UCSD-AML1 (cell line): ENCODE results near the gene KRTAP10-1.

Experiments
- DNase-seq: peaks from one replicate; lab custom pipeline; 2025; ENCODE audit not compliant: unreplicated experiment; lab: John Stamatoyannopoulos, UW

The KRTAP10-1 gene

DNA sequence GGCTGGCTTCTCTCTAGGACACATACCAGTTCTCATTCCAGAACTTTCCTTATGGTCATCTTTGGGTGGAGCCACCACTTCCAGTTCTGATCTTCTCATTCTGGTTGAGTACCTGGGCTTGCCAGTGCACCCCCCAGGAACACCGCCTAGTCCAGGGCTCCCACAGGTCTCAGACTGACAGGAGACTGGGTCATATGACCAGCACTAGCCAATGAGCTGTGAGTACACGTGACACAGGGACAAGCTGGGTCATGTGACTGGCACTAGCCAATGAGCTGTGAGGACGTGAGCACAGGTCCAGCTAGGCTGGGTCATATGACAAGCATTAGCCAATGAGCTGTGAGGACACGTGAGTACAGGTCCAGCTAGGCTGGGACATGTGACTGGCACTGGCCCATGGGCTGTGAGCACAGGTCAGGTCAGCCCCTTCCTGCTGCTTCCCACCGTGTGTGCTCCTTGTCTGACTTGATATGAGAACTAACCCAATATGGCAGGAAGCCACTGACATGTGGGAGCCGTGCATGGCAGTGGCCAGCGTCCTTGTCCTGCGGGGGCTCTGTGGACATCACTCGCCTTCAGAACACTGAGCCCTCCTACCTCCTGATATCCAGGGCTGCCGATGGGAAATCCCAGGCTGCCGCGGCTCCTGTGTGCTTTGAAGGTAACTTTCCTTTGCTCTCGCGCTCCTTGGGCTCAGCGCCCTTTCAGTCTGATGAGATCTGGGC, 22.7 kb downstream of the KRTAP10-1 start:
- DNase-seq, result peak; percentile 51

GRCh38 chr21:44516828-44517174, 23.2 kb downstream of the KRTAP10-1 start:
- DNase-seq, result no peak

DNA sequence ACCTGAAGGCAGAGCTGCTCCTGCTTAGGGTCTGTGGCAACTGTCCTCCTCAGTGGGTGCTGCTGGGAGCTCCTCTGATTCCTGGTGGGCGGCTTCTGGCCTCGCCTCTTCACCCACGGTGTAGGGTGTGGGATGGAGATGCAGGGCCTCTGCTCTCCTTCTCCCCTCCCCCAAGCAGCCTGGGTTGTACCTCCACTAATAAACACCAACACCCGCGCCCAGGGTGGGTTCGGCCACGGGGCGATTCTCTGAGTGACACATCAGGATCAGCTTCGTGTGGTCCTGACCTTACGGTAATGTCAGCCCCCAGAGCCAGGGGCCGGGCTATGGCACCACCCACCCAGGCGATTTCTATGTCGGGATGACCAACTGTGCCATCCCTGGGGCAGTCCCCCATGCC, 23.7 kb downstream of the KRTAP10-1 start:
- no peak for DNase-seq

DNA sequence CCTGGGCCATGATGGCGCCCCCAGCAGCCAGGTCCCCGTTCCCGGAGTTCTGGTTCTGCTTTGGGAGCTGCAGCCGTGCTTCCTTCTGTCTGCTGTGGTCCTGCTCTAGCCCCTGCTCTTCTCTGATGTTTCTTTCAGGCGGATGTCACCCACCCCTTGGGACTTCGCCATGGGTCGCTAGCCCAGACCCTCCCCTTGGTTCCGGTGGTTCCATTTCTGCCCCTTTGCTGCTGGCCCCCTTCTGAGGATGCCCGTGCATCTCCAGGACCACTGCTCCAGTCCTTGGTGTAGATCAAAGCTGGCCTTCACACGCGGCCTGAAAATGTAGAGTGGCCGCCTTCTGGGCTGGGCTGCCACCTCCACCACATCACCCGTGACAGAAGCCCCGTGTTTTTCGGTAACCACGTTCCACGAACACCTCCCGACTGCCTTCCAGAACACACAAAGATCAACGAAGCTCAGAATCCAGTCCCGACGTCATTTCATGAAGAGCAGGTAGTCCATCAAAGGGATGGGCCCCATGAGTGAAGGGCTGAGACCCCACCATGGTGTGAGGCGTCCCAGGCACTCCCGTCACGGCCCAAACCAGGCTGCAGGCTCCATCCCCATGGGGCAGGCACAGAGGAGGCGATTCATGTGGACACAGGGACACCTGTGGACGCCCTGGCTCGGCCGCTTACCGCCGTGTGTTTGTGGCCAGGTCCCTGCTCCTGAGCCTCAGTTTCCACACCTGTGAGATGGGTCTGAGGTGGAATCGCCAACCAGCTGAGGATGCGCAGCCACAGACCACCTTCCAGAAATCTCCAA, 24.4 kb downstream of the KRTAP10-1 start:
- no peak for DNase-seq

DNA sequence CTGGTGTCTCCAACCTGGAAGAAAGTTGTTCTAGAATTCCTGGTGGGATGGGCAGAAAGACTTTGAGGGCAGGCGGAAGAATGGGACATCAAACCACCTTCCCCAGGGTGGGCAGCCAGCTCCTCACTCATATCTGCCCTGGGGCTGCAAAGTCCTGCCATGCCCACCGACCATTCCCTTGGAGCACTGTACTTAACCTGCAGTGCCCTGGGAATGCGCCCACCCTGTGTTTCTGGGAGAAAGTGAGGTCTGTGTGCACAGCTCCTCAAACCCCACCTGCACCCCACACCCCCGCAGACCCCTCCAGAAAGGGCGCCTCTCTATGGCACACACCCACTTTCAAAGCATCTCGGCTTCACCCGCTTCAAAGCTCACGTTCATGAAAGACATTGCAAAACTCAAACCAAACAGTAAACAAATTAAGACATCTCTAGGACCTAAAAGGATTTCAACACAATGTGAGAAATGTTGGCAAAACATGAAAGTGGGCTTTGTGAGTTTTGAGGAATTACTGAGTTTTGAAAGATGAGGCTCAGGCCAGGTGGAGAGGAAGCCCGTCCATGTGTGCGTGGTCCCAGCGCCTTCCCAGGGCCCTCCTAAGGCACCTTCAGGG, 25.1 kb downstream of the KRTAP10-1 start:
- no peak for DNase-seq

- no peak for DNase-seq
These were observed 25.8 kb downstream of the KRTAP10-1 start for GRCh38 chr21:44514218-44514520.

GRCh38 chr21:44513389-44514217, 26.4 kb downstream of the KRTAP10-1 start:
- no peak for DNase-seq

GRCh38 chr21:44512496-44513388, 27.3 kb downstream of the KRTAP10-1 start:
- no peak for DNase-seq

DNA sequence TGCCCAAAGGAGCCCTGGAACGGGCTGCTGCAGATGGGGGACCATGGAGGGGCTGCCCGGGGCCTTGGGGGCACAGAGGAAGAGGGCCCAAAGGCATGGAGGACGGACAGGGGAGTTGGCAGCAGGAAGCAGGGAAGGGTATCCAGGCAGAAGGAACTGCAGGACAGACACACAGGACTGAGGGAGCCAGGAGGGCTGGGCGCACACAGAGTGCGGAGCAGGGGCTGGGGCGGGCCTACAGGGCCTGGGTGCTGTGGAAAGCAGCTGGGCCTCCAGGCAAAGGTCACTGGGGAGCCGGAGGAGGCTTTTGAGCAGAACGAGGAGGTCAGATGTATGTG, 28.1 kb downstream of the KRTAP10-1 start:
- DNase-seq, result no peak

DNA sequence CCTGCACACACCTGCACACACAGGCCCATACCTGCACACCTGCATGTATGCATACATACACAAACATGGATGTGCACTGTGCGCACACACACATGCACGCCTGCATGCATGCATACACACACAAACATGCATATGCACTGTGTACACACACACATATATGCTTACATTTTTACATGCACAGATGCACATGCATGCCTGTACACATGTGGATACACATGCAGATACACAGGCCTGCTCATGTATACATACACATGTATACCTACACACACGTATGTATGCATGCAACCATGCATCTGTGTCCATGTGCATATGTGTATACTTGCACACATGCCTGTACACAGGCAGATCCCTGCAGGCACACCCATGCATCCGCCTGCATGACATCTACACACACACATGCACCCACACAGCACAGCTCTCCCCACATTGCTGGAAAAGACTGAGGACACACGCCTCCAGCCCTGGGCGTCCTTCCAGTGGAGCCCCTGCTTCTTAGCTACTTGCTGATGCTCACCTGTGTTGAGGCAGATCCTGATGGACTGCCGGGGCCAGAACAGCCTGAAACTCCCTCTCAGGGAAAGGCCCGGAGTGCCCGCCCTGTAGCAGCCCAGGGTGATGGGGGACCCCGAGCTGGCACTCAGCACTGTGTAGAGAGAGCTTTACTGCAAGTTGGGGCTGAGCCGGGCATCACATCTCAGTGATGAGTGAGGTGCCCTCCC, 28.6 kb downstream of the KRTAP10-1 start:
- no peak for DNase-seq

DNA sequence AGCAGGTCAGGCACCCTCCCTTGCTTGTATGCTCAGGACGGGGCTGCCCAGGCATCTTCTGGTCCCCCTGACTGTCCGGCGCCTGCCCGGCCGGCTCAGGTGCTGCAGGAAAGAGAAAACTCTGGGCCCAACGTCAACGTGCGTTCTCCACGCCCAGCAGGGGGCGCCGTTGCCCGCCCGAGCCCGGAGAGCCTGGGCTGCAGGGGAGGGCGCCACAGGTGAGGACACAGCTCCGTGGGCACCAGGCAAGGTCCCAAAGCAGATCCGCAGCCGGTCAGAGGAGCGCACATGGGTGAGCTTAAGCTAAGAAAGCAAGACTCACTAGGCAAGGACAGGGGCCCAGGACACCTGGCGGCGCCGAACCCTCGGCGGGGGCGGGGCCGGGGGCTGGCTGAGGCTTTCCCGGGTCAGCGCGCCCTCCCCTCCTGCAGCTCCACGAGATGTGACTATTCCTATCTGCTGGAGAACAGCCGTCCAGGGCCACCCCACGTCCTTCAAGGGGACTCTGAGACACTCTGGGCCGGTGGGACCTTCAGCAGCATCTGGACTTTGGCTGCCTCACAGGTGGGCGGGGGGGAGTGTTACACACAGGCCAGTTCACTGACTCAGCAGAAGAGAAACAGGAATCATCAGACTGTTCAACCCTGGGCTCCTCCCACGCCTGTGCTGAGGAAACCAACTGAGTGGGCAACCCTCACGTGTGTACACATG, 29.3 kb downstream of the KRTAP10-1 start:
- peak; percentile 53 for DNase-seq

- DNase-seq, result no peak
These were observed 29.9 kb downstream of the KRTAP10-1 start for GRCh38 chr21:44510109-44510507.

- no peak for DNase-seq
These were observed 30.5 kb downstream of the KRTAP10-1 start for GRCh38 chr21:44509539-44509938.

DNA sequence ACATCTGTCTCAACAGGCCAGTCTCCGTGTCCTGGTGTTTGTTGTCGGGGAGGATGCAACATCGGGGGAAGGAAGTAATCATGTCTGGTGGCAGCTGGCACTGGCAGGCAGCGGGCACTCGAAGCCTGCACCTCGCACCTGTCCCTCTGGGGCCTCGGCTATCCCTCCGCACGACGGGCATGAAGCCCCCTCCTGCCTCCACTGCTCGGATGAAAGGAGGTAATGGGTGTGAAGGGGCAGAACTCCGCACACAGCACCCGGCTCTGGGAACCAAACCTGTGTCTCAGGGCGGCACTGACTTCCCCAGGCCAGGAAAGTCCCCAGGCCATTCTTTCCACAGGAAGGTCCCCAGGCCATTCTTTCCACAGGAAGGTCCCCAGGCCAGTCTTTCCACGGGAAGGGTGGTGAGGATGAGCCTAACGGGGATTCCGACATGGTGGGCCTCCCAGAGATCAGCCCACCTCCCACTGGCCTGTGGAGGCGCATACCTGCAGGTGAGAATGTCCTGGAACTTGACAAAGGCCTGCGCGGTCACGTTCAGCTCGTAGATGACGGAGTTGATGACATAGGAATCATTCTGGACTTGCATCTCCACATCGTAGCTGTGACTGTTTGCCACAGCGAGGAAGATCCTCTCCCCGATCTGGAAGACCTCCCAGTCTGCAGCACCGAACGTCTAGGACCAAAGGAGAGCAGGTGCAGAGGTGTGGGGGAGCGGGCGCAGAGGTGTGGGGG, 31.1 kb downstream of the KRTAP10-1 start:
- no peak for DNase-seq

- DNase-seq, result no peak
These were observed 31.6 kb downstream of the KRTAP10-1 start for GRCh38 chr21:44508426-44508710.

DNA sequence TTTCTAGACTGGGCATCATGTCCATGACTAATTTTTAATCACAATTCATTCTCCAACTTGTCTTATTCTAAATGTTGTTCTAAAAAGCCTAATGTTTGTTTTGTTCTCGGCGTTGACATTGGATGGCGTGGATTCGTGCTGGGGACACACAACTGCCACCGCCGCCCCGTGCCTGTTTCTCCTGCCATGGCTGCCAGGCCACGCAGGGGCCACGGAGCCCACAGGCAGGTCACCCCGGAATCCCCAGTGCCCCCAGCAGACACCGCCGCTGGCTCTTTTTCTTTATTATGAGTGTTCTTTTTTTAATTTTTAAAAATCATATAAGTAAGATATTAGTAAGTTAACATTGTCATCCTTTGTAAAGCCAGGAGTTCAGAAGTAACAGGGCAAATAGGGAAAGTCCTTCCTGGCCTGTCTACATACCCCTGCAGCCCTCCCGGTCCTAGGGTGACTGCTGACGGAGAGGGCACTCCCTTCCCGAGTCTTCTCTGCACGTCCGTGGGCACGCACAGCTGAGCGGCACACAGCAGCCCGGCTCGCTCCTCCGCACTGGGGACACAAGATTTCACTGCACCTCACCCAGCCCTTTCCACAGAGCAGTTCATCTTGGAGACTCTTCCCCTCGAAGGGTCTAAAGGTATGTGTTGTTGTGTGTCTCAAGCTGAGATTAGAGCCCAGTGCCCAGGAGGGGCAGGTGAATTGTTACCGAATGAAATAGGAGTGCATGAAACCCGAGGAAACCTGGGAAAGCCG, 32.1 kb downstream of the KRTAP10-1 start:
- no peak for DNase-seq

GRCh38 chr21:44506279-44507255, 33.4 kb downstream of the KRTAP10-1 start:
- no peak for DNase-seq
